K562 (cell line): Measurements from ENCODE around the gene GPR26.

Source experiments
- CHD4 ChIP-seq: fragments of 200-600 bp; sonication (generic); IDR thresholded peaks from 3 replicates; pipeline ENCODE4 v1.6.1; 2012; ENCODE audit warnings: low read depth, mild to moderate bottlenecking, mixed read lengths, low read length, inconsistent platforms; ENCODE audit not compliant: insufficient read depth, insufficient replicate concordance, poor library complexity, severe bottlenecking
- CTCF ChIP-seq, 3 experiments: IDR thresholded peaks in 2 of 3; conservative IDR thresholded peaks in 1 of 3; 2 replicates each; pipeline ENCODE4 v1.5.1; 2011 to 2012; ENCODE audit warnings: low read length in 3 of 3, mild to moderate bottlenecking in 3 of 3, control low read depth in 2 of 3, improper control_type of control experiment in 1 of 3, inconsistent platforms in 1 of 3, low read depth in 1 of 3, mixed read lengths in 1 of 3, moderate library complexity in 1 of 3; ENCODE audit not compliant: insufficient read depth in 2 of 3
- MITF ChIP-seq: IDR thresholded peaks from 2 replicates; pipeline ENCODE4 v1.6.1; 2014; ENCODE audit warnings: antibody characterized with exemption
- NR0B1 ChIP-seq: fragments of 450-650 bp; IDR thresholded peaks from one replicate; pipeline ENCODE4 v1.6.1; 2018; ENCODE audit warnings: mild to moderate bottlenecking, moderate library complexity; ENCODE audit not compliant: partially characterized antibody
- RBM39 ChIP-seq: fragments of 200-400 bp; formaldehyde crosslinking; optimal IDR thresholded peaks from 2 replicates; pipeline ENCODE3; 2018; ENCODE audit warnings: low read depth, low read length
- RCOR1 ChIP-seq, 2 experiments: IDR thresholded peaks; 2 replicates each; pipeline ENCODE4 v1.6.1; 2012; ENCODE audit warnings: low read depth in 2 of 2, low read length in 2 of 2, borderline replicate concordance in 1 of 2, improper control_type of control experiment in 1 of 2
- SMAD1 ChIP-seq: fragments of 150-350 bp; IDR thresholded peaks from 2 replicates; pipeline ENCODE4 v1.6.1; 2014; ENCODE audit warnings: low read length, low read depth; ENCODE audit not compliant: partially characterized antibody
- TCF7L2 ChIP-seq: fragments of 150-350 bp; IDR thresholded peaks from 2 replicates; pipeline ENCODE4 v1.6.1; 2016; ENCODE audit warnings: low read depth, mild to moderate bottlenecking, low read length, moderate library complexity
- U2AF2 ChIP-seq: fragments of 200-400 bp; formaldehyde crosslinking; optimal IDR thresholded peaks from 2 replicates; pipeline ENCODE3; 2017; ENCODE audit warnings: low read depth, mild to moderate bottlenecking, low read length
- YY1 ChIP-seq, 3 experiments: IDR thresholded peaks; 2 replicates each; pipeline ENCODE4 v1.6.1; 2011; ENCODE audit warnings: low read length in 2 of 3, mild to moderate bottlenecking in 2 of 3, moderate library complexity in 2 of 3, borderline replicate concordance in 1 of 3, control low read depth in 1 of 3, low read depth in 1 of 3; ENCODE audit not compliant: insufficient read depth in 3 of 3, insufficient replicate concordance in 2 of 3, control insufficient read depth in 1 of 3, insufficient read length in 1 of 3; ENCODE audit errors: extremely low read depth in 1 of 3
- ZNF274 ChIP-seq: IDR thresholded peaks from 2 replicates; pipeline ENCODE4 v1.6.1; 2011; ENCODE audit warnings: low read depth, mild to moderate bottlenecking, low read length, moderate library complexity, borderline replicate concordance
- ZNF589 ChIP-seq: fragments of 200-800 bp; sonication (Bioruptor generic); IDR thresholded peaks from 2 replicates; pipeline ENCODE4 v1.6.1; 2016; ENCODE audit warnings: low read depth, missing genetic modification characterization, missing compliant biosample characterization
- ZNF639 ChIP-seq, 2 experiments: fragments of 200-800 bp in 1 of 2; sonication (Bioruptor generic) in 1 of 2; sonication (generic) in 1 of 2; formaldehyde crosslinking in 1 of 2; IDR thresholded peaks in 1 of 2; conservative IDR thresholded peaks in 1 of 2; 2 replicates each; pipeline versions ENCODE4 v1.5.0 to v1.6.1; 2016 to 2020; ENCODE audit warnings: missing compliant biosample characterization in 1 of 2, missing genetic modification characterization in 1 of 2, missing genetic modification reagents in 1 of 2

- TF ChIP-seq ZNF639 (CRISPR knock-in tag; conservative IDR thresholded peaks at IDR 0.05 in 1 of 2, IDR thresholded peaks at IDR 0.05 in 1 of 2) (no peak), CHD4 (no peak), CTCF (IDR thresholded peaks at IDR 0.05 in 2 of 3, conservative IDR thresholded peaks at IDR 0.05 in 1 of 3; ENCODE audit: insufficient read depth in 2 of 3, low read depth in 1 of 3, low read length in 3 of 3) (no peak), ZNF274 (no peak), TCF7L2 (no peak), U2AF2 (no peak), RCOR1 (IDR thresholded peaks at IDR 0.05; ENCODE audit: borderline replicate concordance in 1 of 2, low read depth in 2 of 2, low read length in 2 of 2) (no peak), MITF (no peak), SMAD1 (no peak), NR0B1 (no peak), RBM39 (no peak), ZNF589 (CRISPR knock-in tag) (no peak), YY1 (IDR thresholded peaks at IDR 0.05; ENCODE audit: borderline replicate concordance in 1 of 3, control insufficient read depth in 1 of 3, extremely low read depth in 1 of 3, insufficient read depth in 3 of 3, insufficient read length in 1 of 3, insufficient replicate concordance in 2 of 3, low read depth in 1 of 3, low read length in 2 of 3) (no peak)
Measured at GRCh38 chr10:123669886-123670285, 3.7 kb downstream of the GPR26 start.
